Activated CD4-positive, alpha-beta T cell treated with anti-CD3 and anti-CD28 coated beads, Interleukin-2, amount 10 ng/mL, durations not matched to agents 24 days and 14 days (primary cell): Measurements from ENCODE around the gene FKBP11. TPM values are rescaled to one million over a fixed set of nuclear protein-coding genes. Genes with fewer than 3 reads are reported as not detected.
A peak's percentile ranks its signal among the peaks of the same experiment; 100 is the strongest.

Experiments used
- DNase-seq: peaks from one replicate; pipeline ENCODE4 v3.0.0; 2022
- H3K27ac Mint-ChIP-seq: one replicate; pipeline ENCODE4 v1.8.0; 2022; ENCODE audit warnings: mild to moderate bottlenecking, mixed read lengths
- H3K27me3 Mint-ChIP-seq: one replicate; pipeline ENCODE4 v1.8.0; 2022; ENCODE audit warnings: mixed read lengths
- H3K36me3 Mint-ChIP-seq: one replicate; pipeline ENCODE4 v1.8.0; 2022; ENCODE audit warnings: low read depth, mild to moderate bottlenecking, mixed read lengths
- H3K4me1 Mint-ChIP-seq: one replicate; pipeline ENCODE4 v1.8.0; 2021; ENCODE audit warnings: mixed read lengths
- H3K4me3 Mint-ChIP-seq: one replicate; pipeline ENCODE4 v1.8.0; 2022; ENCODE audit warnings: mild to moderate bottlenecking, moderate library complexity, mixed read lengths
- H3K9me3 Mint-ChIP-seq: one replicate; pipeline ENCODE4 v1.8.0; 2021; ENCODE audit warnings: mixed read lengths
- intact Hi-C: fragments of 100-400 bp; cut with micrococcal nuclease; formaldehyde crosslinking; loops from one replicate; pipeline ENCODE4 v1.15.1; 2023
- total RNA-seq: library from RNA; stranded (reverse); gene quantifications from 2 replicates; pipeline ENCODE4 v1.2.3, GENCODE V29; 2022

The FKBP11 gene
- total RNA-seq, 1 donor from 2014 or later, result 75.3 TPM

DNA sequence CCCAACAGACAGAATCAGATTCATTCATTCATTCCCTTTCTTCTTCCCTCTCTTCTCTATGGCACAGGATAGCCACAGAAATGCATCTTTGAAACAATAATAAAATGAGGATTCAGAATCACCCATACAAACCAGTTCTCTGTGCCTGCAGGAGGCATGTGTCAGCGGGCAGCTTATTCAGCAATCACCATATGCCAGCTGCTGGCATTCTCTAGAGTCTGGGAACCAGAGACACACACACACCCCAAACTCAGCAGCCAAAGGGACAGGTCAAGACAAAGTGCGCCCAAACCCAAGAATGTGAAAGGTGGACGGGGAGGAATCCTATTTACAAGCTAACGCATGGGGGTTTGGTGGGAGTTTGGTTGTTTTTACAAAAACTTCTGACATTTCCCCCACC lies 17.9 kb upstream of the FKBP11 start:
- peaks cover 20% of the 10 kb centered on the region for H3K4me1 Mint-ChIP-seq
- peaks cover 28% of the 10 kb centered on the region for H3K36me3 Mint-ChIP-seq
- intact Hi-C loops, result no loop called here
- DNase-seq, result no peak
- H3K27me3 Mint-ChIP-seq, result no peaks in the 10 kb centered on the region
- no peaks in the 10 kb centered on the region for H3K9me3 Mint-ChIP-seq
- no peak overlapping the region for H3K4me3 Mint-ChIP-seq
- H3K27ac Mint-ChIP-seq, result no peak overlapping the region

DNA sequence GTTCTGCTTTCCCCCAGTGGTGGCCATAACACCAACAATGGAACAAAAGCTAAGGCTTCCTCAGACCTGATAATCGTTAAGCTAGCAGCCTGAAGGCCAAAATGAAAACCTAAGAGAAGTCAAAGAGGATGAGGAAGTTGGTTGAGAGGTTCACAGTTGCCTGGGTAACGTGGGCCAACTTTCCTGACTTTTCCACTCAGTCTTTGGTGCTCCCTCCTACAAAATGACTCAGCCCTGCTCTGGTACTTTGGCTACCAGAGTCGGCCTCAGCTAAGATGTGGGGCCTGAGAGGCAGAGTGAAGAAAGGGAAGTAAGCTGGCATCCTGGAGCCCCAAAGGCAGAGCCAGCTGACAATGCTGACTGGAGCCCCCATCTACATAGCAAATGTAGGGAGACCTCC lies 14.9 kb upstream of the FKBP11 start:
- DNase-seq, result no peak
- Mint-ChIP-seq H3K27me3 (no peaks in the 10 kb centered on the region), H3K4me3 (no peak overlapping the region), H3K27ac (no peak overlapping the region), H3K9me3 (no peaks in the 10 kb centered on the region), H3K4me1 (peaks cover 18% of the 10 kb centered on the region), H3K36me3 (peaks cover 35% of the 10 kb centered on the region)
- intact Hi-C loops, result no loop called here

DNA sequence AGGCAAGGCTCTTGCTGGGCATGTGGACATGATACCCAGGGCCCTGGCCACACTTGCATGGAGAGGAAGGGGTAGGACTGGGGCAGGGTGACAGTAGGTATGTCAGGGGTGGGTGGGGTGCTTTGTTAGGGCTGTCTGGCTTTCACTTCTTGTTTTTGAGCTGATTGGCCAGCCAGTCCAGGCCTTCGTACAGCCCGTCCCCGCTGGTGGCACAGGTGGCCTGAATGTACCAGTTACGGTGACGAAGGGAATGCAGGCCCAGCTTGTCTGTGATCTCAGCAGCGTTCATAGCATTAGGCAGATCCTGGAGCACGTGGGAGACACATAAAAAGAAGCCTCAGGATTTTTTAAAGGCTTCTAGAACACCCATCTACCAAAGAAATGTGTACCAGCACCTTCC lies 13.5 kb upstream of the FKBP11 start:
- peaks cover 42% of the 10 kb centered on the region for H3K36me3 Mint-ChIP-seq

DNA sequence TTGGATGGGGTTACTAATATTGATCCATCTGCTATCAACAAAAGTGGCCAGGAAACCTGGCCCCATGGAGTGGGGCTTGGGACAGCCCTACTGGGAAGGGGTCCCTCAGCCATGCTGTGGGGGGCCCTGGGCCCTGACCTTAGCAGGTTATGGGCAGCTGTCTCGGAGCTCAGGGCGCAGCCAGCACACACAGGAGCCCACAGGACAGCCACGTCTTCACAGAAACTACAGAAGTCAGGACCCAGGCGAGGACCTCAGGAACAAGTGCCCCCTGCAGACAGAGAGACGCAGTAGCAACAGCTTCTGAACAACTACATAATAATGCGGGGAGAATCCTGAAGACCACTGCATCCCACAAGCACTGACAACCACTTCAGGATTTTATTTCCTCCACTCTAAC lies 11.9 kb upstream of the FKBP11 start:
- Mint-ChIP-seq H3K4me1 (peaks cover 26% of the 10 kb centered on the region), H3K9me3 (no peaks in the 10 kb centered on the region), H3K36me3 (peaks cover 50% of the 10 kb centered on the region), H3K27ac (no peak overlapping the region), H3K27me3 (no peaks in the 10 kb centered on the region), H3K4me3 (no peak overlapping the region)
- intact Hi-C loops, result loop anchor here (2.0 kb wide), 1 partner anchor 32 kb away; a partner anchor contains a TSS
- no peak for DNase-seq

More for the DNA sequence above, 13.5 kb upstream of the FKBP11 start:
- H3K9me3 Mint-ChIP-seq, result no peaks in the 10 kb centered on the region
- no peak overlapping the region for H3K4me3 Mint-ChIP-seq
- intact Hi-C loops, result no loop called here
- H3K27me3 Mint-ChIP-seq, result no peaks in the 10 kb centered on the region
- DNase-seq, result no peak
- peaks cover 27% of the 10 kb centered on the region for H3K4me1 Mint-ChIP-seq
- H3K27ac Mint-ChIP-seq, result no peak overlapping the region

DNA sequence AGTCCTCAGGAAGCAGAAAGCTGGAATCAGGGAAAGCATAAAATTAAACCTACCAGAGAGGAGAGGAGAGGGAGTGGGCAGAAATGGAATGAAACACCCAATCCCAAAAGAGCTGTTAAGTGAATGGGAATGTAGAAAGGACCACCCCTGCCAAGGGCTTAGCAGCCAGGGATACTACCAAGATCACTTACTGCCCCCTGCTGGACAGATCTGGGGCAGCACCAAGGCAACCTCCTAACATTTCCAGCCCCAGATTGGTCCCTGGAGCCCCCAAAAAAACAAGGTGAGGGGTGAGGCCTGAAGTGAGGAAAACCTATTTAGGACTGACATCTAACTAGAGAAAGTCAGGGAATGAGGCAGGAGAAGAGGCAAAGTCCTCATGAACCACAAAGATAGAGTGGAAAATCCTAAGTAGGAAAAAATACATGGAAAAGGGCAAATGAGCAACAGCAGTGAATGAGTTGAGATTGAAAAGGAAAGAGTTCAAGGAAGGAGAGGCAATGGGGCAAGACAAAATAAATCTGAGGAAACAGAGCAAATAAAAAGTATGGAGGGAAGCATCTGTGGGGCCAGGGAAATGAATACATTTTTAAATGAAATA lies 11.2 kb upstream of the FKBP11 start:
- intact Hi-C loops, result loop anchor here (1.0 to 2.0 kb wide), 2 partner anchors 32 to 83 kb away; a partner anchor contains a TSS
- peak overlapping the region; percentile 39 for H3K27ac Mint-ChIP-seq
- H3K4me3 Mint-ChIP-seq, result no peak overlapping the region
- H3K4me1 Mint-ChIP-seq, result peaks cover 24% of the 10 kb centered on the region
- DNase-seq, result peak; percentile 94
- peaks cover 50% of the 10 kb centered on the region for H3K36me3 Mint-ChIP-seq
- H3K27me3 Mint-ChIP-seq, result no peaks in the 10 kb centered on the region
- H3K9me3 Mint-ChIP-seq, result no peaks in the 10 kb centered on the region

DNA sequence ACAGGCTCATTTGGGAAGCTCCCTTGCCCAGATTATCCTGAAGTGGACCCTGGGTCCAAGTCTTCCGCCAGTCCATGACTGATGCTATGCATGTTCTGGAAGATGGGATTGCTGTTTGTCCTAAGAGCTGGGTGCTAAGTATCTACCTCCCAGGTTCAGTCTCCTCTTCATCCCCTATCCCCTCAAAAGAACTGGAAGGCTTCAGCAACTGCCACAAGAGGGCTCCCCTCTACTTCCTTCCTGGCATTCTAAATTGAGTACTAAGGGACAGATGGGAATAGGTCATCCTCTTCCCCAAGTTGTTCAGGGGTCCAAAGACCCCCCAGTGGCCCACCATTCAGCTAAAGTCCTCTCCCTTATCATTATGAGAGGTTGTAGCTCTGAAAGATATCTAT lies 9.0 kb upstream of the FKBP11 start:
- intact Hi-C loops, result no loop called here
- Mint-ChIP-seq H3K4me1 (peaks cover 20% of the 10 kb centered on the region), H3K27ac (peak overlapping the region; percentile 66), H3K36me3 (peaks cover 54% of the 10 kb centered on the region), H3K27me3 (no peaks in the 10 kb centered on the region), H3K9me3 (no peaks in the 10 kb centered on the region), H3K4me3 (peak overlapping the region; percentile 49)
- no peak for DNase-seq

DNA sequence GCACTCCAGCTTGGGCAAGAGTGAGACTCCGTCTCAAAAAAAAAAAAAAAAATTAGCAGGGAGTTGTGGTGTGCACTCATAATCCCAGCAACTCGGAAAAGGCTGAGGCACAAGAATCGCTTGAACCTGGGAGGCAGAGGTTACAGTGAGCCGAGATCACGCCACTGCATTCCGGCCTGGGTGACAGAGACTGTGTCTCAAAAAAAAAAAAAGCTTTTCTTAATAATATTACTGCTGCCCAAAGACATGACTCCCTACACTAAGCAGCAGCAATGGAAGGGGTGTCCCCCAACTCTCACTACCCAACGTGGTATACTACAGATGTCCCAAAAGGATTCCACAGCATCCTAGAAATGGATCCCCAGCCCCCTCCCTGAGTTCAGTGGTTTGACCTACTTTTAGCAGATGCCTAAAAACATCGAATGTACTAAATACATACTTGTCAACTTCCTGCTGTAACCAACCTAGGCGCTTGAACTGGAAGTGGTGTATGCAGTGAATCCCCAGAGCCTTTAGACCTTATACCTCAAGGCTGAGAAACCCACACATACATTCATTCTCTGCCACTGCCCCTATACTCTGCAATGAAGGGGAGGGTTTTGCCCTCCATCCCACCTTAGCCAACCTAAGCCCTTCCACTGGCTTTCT lies 8.5 kb upstream of the FKBP11 start:
- H3K27me3 Mint-ChIP-seq, result no peaks in the 10 kb centered on the region
- no peaks in the 10 kb centered on the region for H3K9me3 Mint-ChIP-seq
- H3K4me1 Mint-ChIP-seq, result peaks cover 20% of the 10 kb centered on the region
- peak; percentile 73 for DNase-seq
- intact Hi-C loops, result no loop called here
- peak overlapping the region; percentile 66 for H3K27ac Mint-ChIP-seq
- H3K36me3 Mint-ChIP-seq, result peaks cover 49% of the 10 kb centered on the region
- H3K4me3 Mint-ChIP-seq, result peak overlapping the region; percentile 49

DNA sequence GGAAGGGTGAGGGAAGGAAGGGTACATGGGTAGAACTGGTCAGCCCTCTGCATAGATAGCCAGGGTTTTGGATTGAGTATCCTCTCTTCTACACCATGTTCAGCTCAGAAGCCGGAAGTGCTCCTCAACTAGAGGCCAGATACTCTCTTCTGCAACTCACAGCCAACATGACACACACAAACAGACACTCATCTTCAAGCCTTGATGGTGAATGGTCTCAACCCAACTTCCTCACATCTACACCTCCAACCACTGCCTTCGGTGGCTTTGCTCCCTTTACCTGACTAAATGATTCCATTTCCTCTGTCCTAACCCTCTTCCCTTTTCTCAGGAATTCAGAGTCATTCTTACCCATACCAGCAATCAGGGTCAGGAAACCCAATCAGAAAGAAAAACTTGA lies 7.6 kb upstream of the FKBP11 start:
- peaks cover 20% of the 10 kb centered on the region for H3K4me1 Mint-ChIP-seq
- intact Hi-C loops, result no loop called here
- peaks cover 43% of the 10 kb centered on the region for H3K36me3 Mint-ChIP-seq
- no peaks in the 10 kb centered on the region for H3K27me3 Mint-ChIP-seq
- H3K9me3 Mint-ChIP-seq, result no peaks in the 10 kb centered on the region
- DNase-seq, result no peak
- no peak overlapping the region for H3K27ac Mint-ChIP-seq
- no peak overlapping the region for H3K4me3 Mint-ChIP-seq

DNA sequence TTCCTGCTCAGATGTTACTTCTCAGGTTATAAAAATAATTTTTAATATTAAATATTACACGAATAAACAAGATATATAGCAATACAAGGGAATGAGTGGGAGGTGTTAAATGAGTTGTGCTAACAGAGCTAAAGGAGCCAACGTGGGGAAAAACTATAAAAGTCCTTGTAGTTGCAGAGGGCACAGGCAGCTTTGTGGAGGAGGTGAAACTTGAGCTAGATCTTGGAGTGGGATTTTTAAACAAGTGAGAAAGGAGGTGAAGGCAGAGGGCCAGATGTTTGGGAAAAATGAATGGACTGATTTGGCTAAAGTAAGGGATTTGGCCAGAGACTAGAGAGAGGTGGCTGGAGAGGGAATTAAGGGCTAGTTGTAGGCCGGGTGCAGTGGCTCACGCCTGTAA lies 5.2 kb upstream of the FKBP11 start:
- H3K4me1 Mint-ChIP-seq, result peaks cover 24% of the 10 kb centered on the region
- no peak overlapping the region for H3K4me3 Mint-ChIP-seq
- H3K36me3 Mint-ChIP-seq, result peaks cover 37% of the 10 kb centered on the region
- H3K9me3 Mint-ChIP-seq, result no peaks in the 10 kb centered on the region
- H3K27ac Mint-ChIP-seq, result no peak overlapping the region
- intact Hi-C loops, result no loop called here
- no peak for DNase-seq
- H3K27me3 Mint-ChIP-seq, result no peaks in the 10 kb centered on the region

DNA sequence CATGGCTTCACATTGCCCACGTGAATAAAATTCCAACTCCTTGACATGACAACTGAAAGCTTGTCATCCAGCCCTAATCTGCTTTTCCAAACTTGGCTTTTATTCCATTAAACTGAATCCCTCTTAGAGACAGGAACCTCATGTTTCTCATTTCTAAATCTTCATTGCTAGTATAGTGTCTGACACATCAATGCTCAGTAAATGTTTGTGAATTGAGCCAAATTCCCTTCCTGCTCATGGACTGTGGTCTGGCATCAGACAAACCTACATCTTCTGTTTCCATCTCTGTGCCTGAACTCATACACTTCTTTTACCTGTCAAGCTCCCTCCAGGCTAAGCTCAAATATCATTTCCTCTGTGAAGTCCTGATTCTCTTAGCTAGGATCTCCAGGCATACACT lies 4.3 kb upstream of the FKBP11 start:
- intact Hi-C loops, result loop anchor here (5.0 kb wide), 1 partner anchor 68 kb away; the partner anchor contains the start of gene DDN

DNA sequence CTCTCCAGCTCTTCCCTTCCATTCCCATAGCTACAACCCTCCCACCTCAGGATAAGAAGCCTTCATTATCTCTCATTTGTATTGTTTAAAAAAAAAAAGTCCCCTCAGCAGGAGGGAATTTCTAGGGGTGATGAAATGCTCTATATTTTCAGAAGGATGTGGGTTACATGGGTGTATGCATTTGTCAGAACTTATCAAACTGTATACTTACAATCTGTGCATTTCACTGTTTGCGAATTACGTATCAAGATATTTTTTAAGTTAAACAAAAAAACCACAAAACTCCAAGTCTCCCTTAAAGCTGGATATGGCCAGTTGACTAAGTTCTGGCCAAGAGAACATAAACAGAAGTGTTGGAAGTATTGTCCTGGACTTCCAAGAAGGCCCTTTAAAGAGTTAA lies 2.0 kb upstream of the FKBP11 start:
- Mint-ChIP-seq H3K27me3 (no peaks in the 10 kb centered on the region), H3K27ac (no peak overlapping the region), H3K9me3 (no peaks in the 10 kb centered on the region), H3K36me3 (peaks cover 33% of the 10 kb centered on the region), H3K4me1 (peaks cover 28% of the 10 kb centered on the region), H3K4me3 (peak overlapping the region; percentile 25)
- DNase-seq, result no peak
- intact Hi-C loops, result loop anchor here (5.0 kb wide), 1 partner anchor 70 kb away; the partner anchor contains the start of gene DDN

More for the DNA sequence above, 4.3 kb upstream of the FKBP11 start:
- H3K27me3 Mint-ChIP-seq, result no peaks in the 10 kb centered on the region
- no peak for DNase-seq
- H3K4me1 Mint-ChIP-seq, result peaks cover 23% of the 10 kb centered on the region
- H3K36me3 Mint-ChIP-seq, result peaks cover 34% of the 10 kb centered on the region
- no peak overlapping the region for H3K4me3 Mint-ChIP-seq
- no peak overlapping the region for H3K27ac Mint-ChIP-seq
- H3K9me3 Mint-ChIP-seq, result no peaks in the 10 kb centered on the region

DNA sequence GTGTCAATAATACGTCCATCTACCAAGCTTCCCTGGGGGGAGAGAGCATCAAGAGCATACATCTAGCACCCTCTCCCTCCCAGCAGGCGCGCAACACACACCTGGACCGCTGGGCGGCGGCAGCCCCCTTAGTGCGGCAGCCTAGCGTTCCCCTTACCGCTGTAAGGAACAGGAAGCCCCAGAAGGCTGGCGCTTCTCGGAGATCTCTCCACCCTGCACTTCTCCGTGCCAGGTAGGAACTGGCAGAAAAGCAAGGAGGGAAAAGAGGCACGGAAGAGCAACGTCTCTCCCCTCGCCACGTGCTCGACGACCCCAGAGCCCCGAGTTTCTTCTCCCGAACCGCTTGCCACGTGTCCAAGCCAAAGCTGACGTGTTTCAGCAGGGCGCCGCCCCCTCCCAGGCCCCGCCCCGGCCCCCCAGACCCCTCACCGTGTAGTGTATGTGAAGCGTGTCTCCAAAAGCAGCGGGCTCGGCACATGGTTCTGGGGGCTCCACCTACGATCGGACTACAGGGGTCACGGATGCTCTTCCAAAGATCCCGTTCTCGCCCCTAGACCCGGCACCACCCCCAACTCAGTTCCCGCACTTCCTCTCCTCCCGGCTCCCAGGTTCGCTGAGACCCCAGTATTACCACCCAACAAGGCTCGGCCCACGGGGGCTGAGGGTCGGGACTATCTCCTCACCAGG lies 532 bp downstream of the FKBP11 start:
- peak; percentile 86 for DNase-seq
- Mint-ChIP-seq H3K27ac (peak overlapping the region; percentile 89), H3K4me3 (peak overlapping the region; percentile 83), H3K4me1 (peaks cover 30% of the 10 kb centered on the region), H3K9me3 (no peaks in the 10 kb centered on the region), H3K36me3 (peaks cover 29% of the 10 kb centered on the region), H3K27me3 (no peaks in the 10 kb centered on the region)
- intact Hi-C loops, result loop anchor here (2.0 to 5.0 kb wide), 3 partner anchors 20 to 73 kb away; partner anchors contain the start of genes ARF3 and DDN

DNA sequence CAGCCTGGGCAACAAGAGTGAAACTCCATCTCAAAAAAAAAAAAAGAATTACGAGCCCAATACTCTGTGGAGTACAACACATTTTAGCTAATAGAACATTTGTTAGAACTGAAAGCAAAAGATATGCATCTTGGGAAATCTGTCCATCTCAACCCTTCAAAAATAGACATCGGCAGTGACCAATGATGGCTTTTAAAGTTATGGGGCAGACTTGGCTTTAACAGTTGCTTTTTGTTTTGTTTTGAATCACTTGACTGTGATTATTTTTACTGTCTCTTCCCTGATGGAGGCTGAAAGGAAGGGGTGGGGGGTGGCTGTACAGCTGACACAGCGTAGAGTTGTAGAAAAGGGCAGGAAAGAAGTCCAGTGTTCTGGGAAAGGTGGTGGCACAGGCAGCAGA lies 2.2 kb downstream of the FKBP11 start:
- Mint-ChIP-seq H3K27ac (peak overlapping the region; percentile 48), H3K9me3 (no peaks in the 10 kb centered on the region), H3K36me3 (peaks cover 25% of the 10 kb centered on the region), H3K4me1 (peaks cover 36% of the 10 kb centered on the region), H3K27me3 (no peaks in the 10 kb centered on the region), H3K4me3 (peak overlapping the region; percentile 83)
- DNase-seq, result no peak
- intact Hi-C loops, result no loop called here
